K562 (cell line): ENCODE results near the gene EXOSC6. TPM values are rescaled to one million over a fixed set of nuclear protein-coding genes. Genes with fewer than 3 reads are reported as not detected.

Source experiments
- ATF2 ChIP-seq: sonication (generic); formaldehyde crosslinking; IDR thresholded peaks from 2 replicates; pipeline ENCODE4 v1.8.1; 2022; ENCODE audit warnings: missing genetic modification reagents
- DPF2 ChIP-seq: fragments of 450-650 bp; IDR thresholded peaks from 2 replicates; pipeline ENCODE4 v1.6.1; 2016
- FOXM1 ChIP-seq, 2 experiments: fragments of 450-650 bp in 1 of 2; sonication (generic) in 1 of 2; formaldehyde crosslinking in 1 of 2; IDR thresholded peaks; 2 replicates each; pipeline versions ENCODE4 v1.6.1 to v1.9.0; 2017 to 2022; ENCODE audit warnings: low read depth in 2 of 2, mild to moderate bottlenecking in 2 of 2, missing genetic modification reagents in 1 of 2, moderate library complexity in 1 of 2
- KLF13 ChIP-seq: fragments of 450-650 bp; IDR thresholded peaks from 2 replicates; pipeline ENCODE4 v1.6.1; 2016; ENCODE audit warnings: missing genetic modification characterization, low read depth, mild to moderate bottlenecking, missing compliant biosample characterization, moderate library complexity, borderline replicate concordance
- NR2C1 ChIP-seq, 2 experiments: fragments of 450-650 bp; IDR thresholded peaks; 2 replicates each; pipeline ENCODE4 v1.6.1; 2017; ENCODE audit warnings: mild to moderate bottlenecking in 2 of 2, antibody characterized with exemption in 1 of 2, inconsistent platforms in 1 of 2, missing compliant biosample characterization in 1 of 2, missing genetic modification characterization in 1 of 2
- RBM17 ChIP-seq: fragments of 200-400 bp; formaldehyde crosslinking; IDR thresholded peaks from 2 replicates; pipeline ENCODE4 v1.6.1; 2017; ENCODE audit warnings: low read depth, mild to moderate bottlenecking, low read length, borderline replicate concordance
- RNF2 ChIP-seq: sonication (generic); IDR thresholded peaks from 2 replicates; pipeline ENCODE4 v1.6.1; 2016
- SMC3 ChIP-seq: conservative IDR thresholded peaks from 2 replicates; pipeline ENCODE4 v1.6.1; 2011; ENCODE audit warnings: low read depth, low read length, improper control_type of control experiment; ENCODE audit not compliant: insufficient read depth
- TFAP4 ChIP-seq: sonication (generic); formaldehyde crosslinking; IDR thresholded peaks from 2 replicates; pipeline ENCODE4 v1.8.0; 2022; ENCODE audit warnings: missing genetic modification reagents, mild to moderate bottlenecking, moderate library complexity, borderline replicate concordance
- ZBTB5 ChIP-seq: fragments of 450-650 bp; IDR thresholded peaks from 2 replicates; pipeline ENCODE4 v1.6.1; 2017; ENCODE audit warnings: antibody characterized with exemption
- ZFP1 ChIP-seq: fragments of 450-650 bp; formaldehyde crosslinking; IDR thresholded peaks from 2 replicates; pipeline ENCODE4 v1.4.0; 2020; ENCODE audit warnings: mild to moderate bottlenecking, mixed read lengths
- ZNF655 ChIP-seq: fragments of 250-450 bp; sonication (Bioruptor Pico); IDR thresholded peaks from 2 replicates; pipeline ENCODE4 v1.5.0; 2021
- polyA plus RNA-seq, 8 experiments: library from polyadenylated mRNA; depleted of rRNA in 4 of 8; stranded (reverse) in 5 of 8; unstranded in 3 of 8; fragments of >200 nt; fragmentation: Nextera tagmentation in 2 of 8; fragmentation: Illumina TruSeq in 1 of 8; extraction: Ambion mirVana in 2 of 8; extraction: Trizol in 1 of 8; gene quantifications; 2 replicates each; pipeline versions ENCODE4 v1.2.1 to v1.2.3, GENCODE V29; 2011 to 2014; ENCODE audit warnings: inconsistent platforms in 1 of 8, missing spikeins in 1 of 8
- total RNA-seq, 7 experiments: library from RNA; depleted of rRNA in 6 of 7; stranded (reverse); fragments of >200 nt in 6 of 7; fragmentation: Illumina TruSeq in 2 of 7; extraction: Trizol in 2 of 7; gene quantifications; 2 replicates each; pipeline versions ENCODE4 v1.2.1 to v1.2.3, GENCODE V29; 2011 to 2021; ENCODE audit warnings: low replicate concordance in 1 of 7
- TF ChIP-seq, protein P1 (sequence below): fragments of 250-450 bp; sonication (Bioruptor Pico); IDR thresholded peaks from 2 replicates; pipeline ENCODE4 v1.8.0; 2022; ENCODE audit warnings: inconsistent platforms, mild to moderate bottlenecking, moderate library complexity, borderline replicate concordance
- TF ChIP-seq, protein P2 (sequence below): fragments of 450-650 bp; formaldehyde crosslinking; IDR thresholded peaks from 2 replicates; pipeline ENCODE4 v1.4.0; 2020; ENCODE audit warnings: mild to moderate bottlenecking, moderate library complexity
- TF ChIP-seq, protein P3 (sequence below): fragments of 450-650 bp; formaldehyde crosslinking; IDR thresholded peaks from 2 replicates; pipeline ENCODE4 v1.4.0; 2022; ENCODE audit warnings: missing genetic modification characterization

The EXOSC6 gene
- total and polyA plus RNA-seq, 9 of the 15 experiments (the other 6 are each of a cell fraction or from before 2014, with no cell fraction given): 9.2 to 29.0 (median 15.6) TPM

- TF ChIP-seq, protein P1, sequence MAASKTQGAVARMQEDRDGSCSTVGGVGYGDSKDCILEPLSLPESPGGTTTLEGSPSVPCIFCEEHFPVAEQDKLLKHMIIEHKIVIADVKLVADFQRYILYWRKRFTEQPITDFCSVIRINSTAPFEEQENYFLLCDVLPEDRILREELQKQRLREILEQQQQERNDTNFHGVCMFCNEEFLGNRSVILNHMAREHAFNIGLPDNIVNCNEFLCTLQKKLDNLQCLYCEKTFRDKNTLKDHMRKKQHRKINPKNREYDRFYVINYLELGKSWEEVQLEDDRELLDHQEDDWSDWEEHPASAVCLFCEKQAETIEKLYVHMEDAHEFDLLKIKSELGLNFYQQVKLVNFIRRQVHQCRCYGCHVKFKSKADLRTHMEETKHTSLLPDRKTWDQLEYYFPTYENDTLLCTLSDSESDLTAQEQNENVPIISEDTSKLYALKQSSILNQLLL (CRISPR knock-in tag): no peak
- TF ChIP-seq KLF13 (tag) (no peak; the same call in 1 of the 2 replicates), FOXM1 (IDR thresholded peaks at IDR 0.05; ENCODE audit: low read depth) (no peak), FOXM1 (CRISPR knock-in tag; IDR thresholded peaks at IDR 0.05; ENCODE audit: low read depth) (no peak; the same call in 1 of the 2 replicates), ATF2 (CRISPR knock-in tag) (no peak), RNF2 (no peak), NR2C1 (IDR thresholded peaks at IDR 0.05) (no peak), NR2C1 (tag; IDR thresholded peaks at IDR 0.05) (no peak; the same call in 1 of the 2 replicates), TFAP4 (peak; percentile 96), ZFP1 (CRISPR knock-in tag) (0 out of 2 replicates have a peak, but pooled peaks have one; percentile 33), RBM17 (no peak), ZBTB5 (no peak), DPF2 (peak; percentile 13; the same call in 1 of the 2 replicates), SMC3 (no peak), ZNF655 (CRISPR knock-in tag) (no peak)
- TF ChIP-seq, protein P2, sequence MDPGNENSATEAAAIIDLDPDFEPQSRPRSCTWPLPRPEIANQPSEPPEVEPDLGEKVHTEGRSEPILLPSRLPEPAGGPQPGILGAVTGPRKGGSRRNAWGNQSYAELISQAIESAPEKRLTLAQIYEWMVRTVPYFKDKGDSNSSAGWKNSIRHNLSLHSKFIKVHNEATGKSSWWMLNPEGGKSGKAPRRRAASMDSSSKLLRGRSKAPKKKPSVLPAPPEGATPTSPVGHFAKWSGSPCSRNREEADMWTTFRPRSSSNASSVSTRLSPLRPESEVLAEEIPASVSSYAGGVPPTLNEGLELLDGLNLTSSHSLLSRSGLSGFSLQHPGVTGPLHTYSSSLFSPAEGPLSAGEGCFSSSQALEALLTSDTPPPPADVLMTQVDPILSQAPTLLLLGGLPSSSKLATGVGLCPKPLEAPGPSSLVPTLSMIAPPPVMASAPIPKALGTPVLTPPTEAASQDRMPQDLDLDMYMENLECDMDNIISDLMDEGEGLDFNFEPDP (CRISPR knock-in tag): peak; percentile 93
- TF ChIP-seq, protein P3, sequence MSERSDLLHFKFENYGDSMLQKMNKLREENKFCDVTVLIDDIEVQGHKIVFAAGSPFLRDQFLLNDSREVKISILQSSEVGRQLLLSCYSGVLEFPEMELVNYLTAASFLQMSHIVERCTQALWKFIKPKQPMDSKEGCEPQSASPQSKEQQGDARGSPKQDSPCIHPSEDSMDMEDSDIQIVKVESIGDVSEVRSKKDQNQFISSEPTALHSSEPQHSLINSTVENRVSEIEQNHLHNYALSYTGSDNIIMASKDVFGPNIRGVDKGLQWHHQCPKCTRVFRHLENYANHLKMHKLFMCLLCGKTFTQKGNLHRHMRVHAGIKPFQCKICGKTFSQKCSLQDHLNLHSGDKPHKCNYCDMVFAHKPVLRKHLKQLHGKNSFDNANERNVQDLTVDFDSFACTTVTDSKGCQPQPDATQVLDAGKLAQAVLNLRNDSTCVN (CRISPR knock-in tag): peak; percentile 92
Observed at GRCh38 chr16:70289229-70290094, 37.7 kb upstream of the EXOSC6 start, which contains the start of gene AARS1 (continued).
